HepG2 (cell line): ENCODE results near the gene LAPTM4A. TPM values are rescaled to one million over a fixed set of nuclear protein-coding genes. Genes with fewer than 3 reads are reported as not detected.
A peak's percentile ranks its signal among the peaks of the same experiment; 100 is the strongest.

Source experiments
- BRD4 ChIP-seq: sonication (generic); formaldehyde crosslinking; IDR thresholded peaks from 2 replicates; pipeline ENCODE4 v1.4.0; 2020; ENCODE audit warnings: missing genetic modification reagents
- CREB1 ChIP-seq, 2 experiments: fragments of 450-650 bp in 1 of 2; IDR thresholded peaks; 2 replicates each; pipeline ENCODE4 v1.6.1; 2016 to 2017; ENCODE audit warnings: control low read depth in 1 of 2, mild to moderate bottlenecking in 1 of 2, missing compliant biosample characterization in 1 of 2, missing genetic modification characterization in 1 of 2
- FIP1L1 ChIP-seq: fragments of 200-400 bp; formaldehyde crosslinking; IDR thresholded peaks from 2 replicates; pipeline ENCODE4 v1.6.1; 2018; ENCODE audit warnings: low read depth, mild to moderate bottlenecking, low read length, moderate library complexity, borderline replicate concordance; ENCODE audit not compliant: insufficient read depth
- GABPA ChIP-seq, 2 experiments: IDR thresholded peaks; 2 replicates each; pipeline ENCODE4 v1.6.1; 2011 to 2016; ENCODE audit warnings: low read depth in 2 of 2, low read length in 1 of 2, missing biosample characterization in 1 of 2, missing genetic modification characterization in 1 of 2
- HDAC1 ChIP-seq: sonication (generic); formaldehyde crosslinking; IDR thresholded peaks from 2 replicates; pipeline ENCODE4 v1.5.1; 2020; ENCODE audit warnings: mild to moderate bottlenecking, missing genetic modification reagents
- HNF4A ChIP-seq: sonication (generic); formaldehyde crosslinking; IDR thresholded peaks from 2 replicates; pipeline ENCODE4 v1.4.0; 2020; ENCODE audit warnings: missing genetic modification reagents
- MIER3 ChIP-seq: IDR thresholded peaks from 2 replicates; pipeline ENCODE4 v1.6.1; 2016; ENCODE audit warnings: missing compliant biosample characterization, borderline replicate concordance
- NFE2L2 ChIP-seq: fragments of 150-350 bp; IDR thresholded peaks from 2 replicates; pipeline ENCODE4 v1.6.1; 2014; ENCODE audit warnings: low read length
- NR0B2 ChIP-seq: sonication (generic); formaldehyde crosslinking; IDR thresholded peaks from 2 replicates; pipeline ENCODE4 v1.4.0; 2020; ENCODE audit warnings: mild to moderate bottlenecking, missing genetic modification reagents
- NR1H2 ChIP-seq: sonication (generic); formaldehyde crosslinking; IDR thresholded peaks from 2 replicates; pipeline ENCODE4 v1.8.1; 2022; ENCODE audit warnings: low read depth, missing genetic modification reagents, borderline replicate concordance
- PHB2 ChIP-seq: fragments of 450-650 bp; IDR thresholded peaks from 2 replicates; pipeline ENCODE4 v1.6.1; 2018; ENCODE audit not compliant: partially characterized antibody
- RELA ChIP-seq: sonication (generic); formaldehyde crosslinking; IDR thresholded peaks from 2 replicates; pipeline ENCODE4 v1.4.0; 2020; ENCODE audit warnings: missing genetic modification reagents
- ZFAT ChIP-seq: sonication (generic); formaldehyde crosslinking; conservative IDR thresholded peaks from 2 replicates; pipeline ENCODE4 v1.8.1; 2023; ENCODE audit warnings: missing genetic modification reagents, inconsistent platforms
- ZFP36 ChIP-seq: fragments of 150-350 bp; IDR thresholded peaks from 2 replicates; pipeline ENCODE4 v1.6.1; 2018; ENCODE audit warnings: borderline replicate concordance, low read length, low read depth; ENCODE audit not compliant: partially characterized antibody
- ZKSCAN5 ChIP-seq: sonication (generic); formaldehyde crosslinking; IDR thresholded peaks from 2 replicates; pipeline ENCODE4 v1.5.1; 2020; ENCODE audit warnings: mild to moderate bottlenecking, missing genetic modification reagents
- ZNF331 ChIP-seq: sonication (generic); formaldehyde crosslinking; IDR thresholded peaks from 2 replicates; pipeline ENCODE4 v1.4.0; 2020; ENCODE audit warnings: missing genetic modification reagents
- ZNF337 ChIP-seq: sonication (generic); formaldehyde crosslinking; IDR thresholded peaks from 2 replicates; pipeline ENCODE4 v1.5.1; 2020; ENCODE audit warnings: missing genetic modification reagents, low read depth, mild to moderate bottlenecking, borderline replicate concordance
- ZNF776 ChIP-seq: sonication (generic); formaldehyde crosslinking; IDR thresholded peaks from 2 replicates; pipeline ENCODE4 v1.4.0; 2020; ENCODE audit warnings: mild to moderate bottlenecking, missing genetic modification reagents
- ZNF781 ChIP-seq: sonication (generic); formaldehyde crosslinking; IDR thresholded peaks from 2 replicates; pipeline ENCODE4 v1.5.1; 2020; ENCODE audit warnings: borderline replicate concordance, mild to moderate bottlenecking, missing genetic modification reagents; ENCODE audit errors: not compliant biosample characterization
- ZNF839 ChIP-seq: sonication (generic); formaldehyde crosslinking; IDR thresholded peaks from 2 replicates; pipeline ENCODE4 v1.4.0; 2020; ENCODE audit warnings: missing genetic modification reagents, mild to moderate bottlenecking, borderline replicate concordance
- ZNF878 ChIP-seq: sonication (generic); formaldehyde crosslinking; IDR thresholded peaks from 2 replicates; pipeline ENCODE4 v1.8.1; 2023; ENCODE audit warnings: mild to moderate bottlenecking, missing genetic modification reagents, moderate library complexity
- ZSCAN31 ChIP-seq: sonication (generic); formaldehyde crosslinking; IDR thresholded peaks from 2 replicates; pipeline ENCODE4 v1.5.0; 2020; ENCODE audit warnings: low read depth, mild to moderate bottlenecking, missing genetic modification reagents
- polyA plus RNA-seq, 8 experiments: library from polyadenylated mRNA; depleted of rRNA in 3 of 8; stranded (reverse) in 7 of 8; unstranded in 1 of 8; fragments of >200 nt; fragmentation: Illumina TruSeq in 4 of 8; extraction: Trizol in 4 of 8; gene quantifications; 2 replicates each; pipeline versions ENCODE4 v1.2.1 to v1.2.3, GENCODE V29; 2011 to 2016; ENCODE audit warnings: low read depth in 4 of 8, missing spikeins in 1 of 8, mixed read lengths in 1 of 8; ENCODE audit not compliant: insufficient read depth in 1 of 8
- total RNA-seq, 5 experiments: library from RNA; depleted of rRNA; stranded (reverse); fragments of >200 nt; fragmentation: Illumina TruSeq; extraction: Trizol; gene quantifications; 2 replicates each; pipeline ENCODE4 v1.2.3, GENCODE V29; 2016; ENCODE audit warnings: low read depth in 1 of 5
- TF ChIP-seq, protein P1 (sequence below): sonication (generic); formaldehyde crosslinking; IDR thresholded peaks from 2 replicates; pipeline ENCODE4 v1.5.1; 2020; ENCODE audit warnings: missing genetic modification reagents, mild to moderate bottlenecking, borderline replicate concordance
- TF ChIP-seq, protein P2 (sequence below): sonication (generic); formaldehyde crosslinking; IDR thresholded peaks from 2 replicates; pipeline ENCODE4 v1.4.0; 2020; ENCODE audit warnings: mild to moderate bottlenecking, low read depth, missing genetic modification reagents
- TF ChIP-seq, protein P3 (sequence below): IDR thresholded peaks from 2 replicates; pipeline ENCODE4 v1.6.1; 2018; ENCODE audit warnings: missing genetic modification reagents, mild to moderate bottlenecking, missing compliant biosample characterization

Gene LAPTM4A
- total and polyA plus RNA-seq, 2 of the 13 experiments (the other 11 are each of a cell fraction or from before 2014, with no cell fraction given): 116 to 558 TPM

DNA sequence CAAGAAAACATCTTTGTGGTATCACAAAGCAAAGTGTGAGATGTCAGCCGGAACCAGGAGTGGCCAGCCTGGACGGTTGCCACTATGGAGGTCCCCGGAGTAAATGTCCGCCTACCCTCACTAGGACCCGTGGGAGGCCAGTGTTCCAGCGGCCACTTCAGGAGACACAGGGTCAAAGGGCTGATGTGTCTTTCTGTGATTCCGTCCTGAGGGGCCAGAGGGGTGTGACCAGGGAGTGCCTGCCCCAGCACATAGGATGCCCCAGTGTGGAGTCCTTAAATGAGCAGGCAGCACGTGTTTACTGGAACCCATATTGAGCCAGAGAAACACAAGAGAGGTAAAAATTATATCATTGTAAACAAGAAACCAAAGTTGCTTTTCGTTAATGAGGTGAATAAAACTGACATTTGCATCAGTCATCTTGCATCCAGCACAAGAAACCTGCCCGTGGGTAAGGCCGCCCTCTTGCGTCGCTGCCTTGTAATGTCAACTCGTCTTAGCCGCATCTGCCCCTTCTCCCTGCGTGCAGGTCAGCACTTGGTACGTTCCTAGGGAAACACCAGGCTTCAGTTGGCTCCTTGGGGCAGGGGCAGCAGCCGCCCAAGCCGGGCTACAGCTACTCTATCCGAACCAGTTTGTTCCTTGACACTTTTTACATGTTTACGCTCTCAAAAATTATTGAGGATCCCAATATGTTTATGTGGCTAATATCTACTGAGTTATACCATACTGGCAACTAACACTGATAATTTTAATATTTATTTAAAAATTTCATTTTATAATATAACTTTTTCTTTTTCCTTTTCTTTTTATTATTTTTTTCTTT is 46.7 kb upstream of the LAPTM4A start (continued):
- no peak for TF ChIP-seq HNF4A (CRISPR knock-in tag)
- no peak for TF ChIP-seq ZNF337 (CRISPR knock-in tag)
- TF ChIP-seq, protein P1, sequence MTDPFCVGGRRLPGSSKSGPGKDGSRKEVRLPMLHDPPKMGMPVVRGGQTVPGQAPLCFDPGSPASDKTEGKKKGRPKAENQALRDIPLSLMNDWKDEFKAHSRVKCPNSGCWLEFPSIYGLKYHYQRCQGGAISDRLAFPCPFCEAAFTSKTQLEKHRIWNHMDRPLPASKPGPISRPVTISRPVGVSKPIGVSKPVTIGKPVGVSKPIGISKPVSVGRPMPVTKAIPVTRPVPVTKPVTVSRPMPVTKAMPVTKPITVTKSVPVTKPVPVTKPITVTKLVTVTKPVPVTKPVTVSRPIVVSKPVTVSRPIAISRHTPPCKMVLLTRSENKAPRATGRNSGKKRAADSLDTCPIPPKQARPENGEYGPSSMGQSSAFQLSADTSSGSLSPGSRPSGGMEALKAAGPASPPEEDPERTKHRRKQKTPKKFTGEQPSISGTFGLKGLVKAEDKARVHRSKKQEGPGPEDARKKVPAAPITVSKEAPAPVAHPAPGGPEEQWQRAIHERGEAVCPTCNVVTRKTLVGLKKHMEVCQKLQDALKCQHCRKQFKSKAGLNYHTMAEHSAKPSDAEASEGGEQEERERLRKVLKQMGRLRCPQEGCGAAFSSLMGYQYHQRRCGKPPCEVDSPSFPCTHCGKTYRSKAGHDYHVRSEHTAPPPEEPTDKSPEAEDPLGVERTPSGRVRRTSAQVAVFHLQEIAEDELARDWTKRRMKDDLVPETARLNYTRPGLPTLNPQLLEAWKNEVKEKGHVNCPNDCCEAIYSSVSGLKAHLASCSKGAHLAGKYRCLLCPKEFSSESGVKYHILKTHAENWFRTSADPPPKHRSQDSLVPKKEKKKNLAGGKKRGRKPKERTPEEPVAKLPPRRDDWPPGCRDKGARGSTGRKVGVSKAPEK (CRISPR knock-in tag): no peak
- TF ChIP-seq ZFAT (CRISPR knock-in tag): no peak
- TF ChIP-seq, protein P2, sequence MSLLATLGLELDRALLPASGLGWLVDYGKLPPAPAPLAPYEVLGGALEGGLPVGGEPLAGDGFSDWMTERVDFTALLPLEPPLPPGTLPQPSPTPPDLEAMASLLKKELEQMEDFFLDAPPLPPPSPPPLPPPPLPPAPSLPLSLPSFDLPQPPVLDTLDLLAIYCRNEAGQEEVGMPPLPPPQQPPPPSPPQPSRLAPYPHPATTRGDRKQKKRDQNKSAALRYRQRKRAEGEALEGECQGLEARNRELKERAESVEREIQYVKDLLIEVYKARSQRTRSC (CRISPR knock-in tag): no peak
- peak; percentile 57; the same call in 1 of the 2 replicates for TF ChIP-seq ZSCAN31 (CRISPR knock-in tag)
- TF ChIP-seq CREB1 (IDR thresholded peaks at IDR 0.05): no peak
- TF ChIP-seq CREB1 (CRISPR knock-in tag; IDR thresholded peaks at IDR 0.05): no peak
- no peak for TF ChIP-seq ZKSCAN5 (CRISPR knock-in tag)
- TF ChIP-seq ZNF776 (CRISPR knock-in tag): no peak
- no peak for TF ChIP-seq ZNF839 (CRISPR knock-in tag)
- TF ChIP-seq, protein P3, sequence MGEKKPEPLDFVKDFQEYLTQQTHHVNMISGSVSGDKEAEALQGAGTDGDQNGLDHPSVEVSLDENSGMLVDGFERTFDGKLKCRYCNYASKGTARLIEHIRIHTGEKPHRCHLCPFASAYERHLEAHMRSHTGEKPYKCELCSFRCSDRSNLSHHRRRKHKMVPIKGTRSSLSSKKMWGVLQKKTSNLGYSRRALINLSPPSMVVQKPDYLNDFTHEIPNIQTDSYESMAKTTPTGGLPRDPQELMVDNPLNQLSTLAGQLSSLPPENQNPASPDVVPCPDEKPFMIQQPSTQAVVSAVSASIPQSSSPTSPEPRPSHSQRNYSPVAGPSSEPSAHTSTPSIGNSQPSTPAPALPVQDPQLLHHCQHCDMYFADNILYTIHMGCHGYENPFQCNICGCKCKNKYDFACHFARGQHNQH (CRISPR knock-in tag): 0 out of 2 replicates have a peak, but pooled peaks have one; percentile 73
- peak; percentile 83; the same call in 1 of the 2 replicates for TF ChIP-seq MIER3 (CRISPR knock-in tag)
- TF ChIP-seq BRD4 (CRISPR knock-in tag): no peak
- TF ChIP-seq GABPA (IDR thresholded peaks at IDR 0.05; ENCODE audit: low read depth, low read length): no peak
- no peak for TF ChIP-seq GABPA (CRISPR knock-in tag; IDR thresholded peaks at IDR 0.05; ENCODE audit: low read depth)
- no peak for TF ChIP-seq HDAC1 (CRISPR knock-in tag)
- TF ChIP-seq ZNF331: peak; percentile 65
- no peak for TF ChIP-seq NR1H2 (CRISPR knock-in tag)
- TF ChIP-seq NFE2L2: no peak
- no peak for TF ChIP-seq ZFP36
- no peak for TF ChIP-seq ZNF878 (CRISPR knock-in tag)
- TF ChIP-seq ZNF781 (CRISPR knock-in tag): peak; percentile 46
- no peak for TF ChIP-seq FIP1L1
- TF ChIP-seq RELA (CRISPR knock-in tag): no peak
- no peak for TF ChIP-seq PHB2
- TF ChIP-seq NR0B2 (CRISPR knock-in tag): no peak
